Measurements from ENCODE around the gene RAD23B.

The RAD23B gene

DNA sequence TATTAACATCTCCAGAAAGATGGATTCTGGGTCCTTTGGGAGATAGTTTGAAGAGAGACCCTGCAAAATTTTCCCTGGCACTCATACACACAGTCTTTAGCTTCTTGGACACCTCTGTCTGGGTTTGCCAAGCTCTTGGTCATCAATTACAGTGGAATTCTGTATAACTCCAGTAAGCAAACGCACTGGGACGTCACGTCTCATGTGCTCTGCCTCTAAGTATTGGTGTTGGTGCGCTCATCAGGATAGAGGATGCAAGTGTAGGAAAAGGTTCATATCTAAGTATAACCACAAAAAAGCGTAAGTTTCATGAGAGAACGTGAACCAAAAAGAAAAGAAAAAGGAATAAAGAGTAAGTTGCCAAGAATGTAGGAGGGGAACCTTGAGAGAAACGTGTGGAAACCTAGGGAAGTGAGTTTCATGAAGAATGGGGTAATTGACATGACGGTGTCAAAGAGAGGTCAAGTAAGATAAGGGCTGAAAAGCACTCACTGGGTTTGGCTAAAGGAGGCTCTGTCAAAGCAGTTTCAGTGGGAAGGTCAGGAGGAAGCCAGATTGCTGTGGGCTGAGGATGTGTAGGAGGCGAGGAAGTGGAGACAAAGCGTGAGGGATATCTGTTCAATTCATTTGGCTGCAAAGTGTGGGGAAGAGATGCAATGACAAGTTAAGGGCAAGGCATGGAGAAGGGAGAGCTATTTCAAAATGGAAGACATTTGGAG is 92.7 kb downstream of the RAD23B start:
- no peak for DNase-seq (ENCODE audit: low read depth in 2 of 2)

GRCh38 chr9:107378006-107378405 is 94.9 kb downstream of the RAD23B start:
- DNase-seq (ENCODE audit: low read depth in 2 of 2) = no peak
